ENCODE results near the gene SGSM2. TPM values are rescaled to one million over a fixed set of nuclear protein-coding genes. Genes with fewer than 3 reads are reported as not detected.

SGSM2 gene
- total and polyA plus RNA-seq, 4 donors = 5.5 to 17.5 (median 12.4) TPM

DNA sequence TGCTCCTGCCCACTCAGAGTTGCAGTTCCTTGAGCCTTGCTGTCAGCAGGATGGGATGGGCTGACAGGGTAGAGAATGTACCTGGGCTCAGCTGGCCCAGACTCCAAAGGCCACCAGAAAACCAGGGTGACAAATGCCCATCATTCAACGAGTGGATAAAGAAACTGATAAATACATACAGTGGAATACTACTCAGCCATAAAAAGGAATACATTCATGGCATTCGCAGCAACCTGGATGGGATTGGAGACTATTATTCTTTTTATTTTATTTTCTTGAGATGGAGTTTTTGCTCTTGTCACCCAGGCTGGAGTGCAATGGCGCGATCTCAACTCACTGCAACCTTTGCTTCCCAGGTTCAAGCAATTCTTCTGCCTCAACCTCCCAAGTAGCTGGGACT lies 19.9 kb downstream of the SGSM2 start (continued):
- no peak for TF ChIP-seq CTCF (IDR thresholded peaks at IDR 0.05; ENCODE audit: low read depth, low read length, missing input control)
- no peak for TF ChIP-seq NR2F2 (IDR thresholded peaks at IDR 0.05)
- no peak for TF ChIP-seq FOXA2 (IDR thresholded peaks at IDR 0.05)
- TF ChIP-seq GABPA (IDR thresholded peaks at IDR 0.05 in 1 of 2, conservative IDR thresholded peaks at IDR 0.05 in 1 of 2) = no peak
- no peak for TF ChIP-seq FOXA1 (IDR thresholded peaks at IDR 0.05)
- TF ChIP-seq EGR1 (IDR thresholded peaks at IDR 0.05; ENCODE audit: low read depth in 2 of 2) = no peak
- TF ChIP-seq SP1 (IDR thresholded peaks at IDR 0.05) = no peak

DNA sequence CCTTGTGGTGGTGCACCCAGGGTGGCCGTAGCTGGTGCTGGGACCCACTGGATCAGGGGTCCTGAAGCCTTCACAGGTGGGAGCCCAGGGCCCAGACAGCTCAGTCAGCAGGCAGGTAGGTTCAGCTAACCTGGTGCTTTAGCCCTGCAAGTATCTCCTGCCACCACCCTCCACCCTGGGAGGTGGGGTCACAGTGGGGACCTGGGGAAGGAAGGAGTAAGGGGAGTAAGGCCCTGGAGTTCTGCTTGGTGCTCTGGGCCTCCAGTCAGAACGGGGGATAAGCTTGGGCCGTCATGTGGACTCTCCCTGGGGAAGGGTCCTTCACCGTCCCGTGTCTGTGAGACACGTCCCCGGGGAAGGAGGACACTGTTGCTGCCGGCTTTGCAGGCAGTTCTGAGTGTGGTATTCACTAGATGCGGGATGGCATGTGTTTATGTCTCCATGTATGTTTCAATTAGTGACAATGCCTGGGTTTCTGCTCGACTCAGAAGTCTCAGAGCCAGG lies 20.7 kb downstream of the SGSM2 start:
- WGBS = 95% methylated on average over 10 of the region's 10 CpGs
- no peak for DNase-seq (ENCODE audit: low spot score)
- no peak overlapping the region for H3K27ac ChIP-seq (ENCODE audit: low read depth in 1 of 2, low read length in 2 of 2)
- no peaks in the 10 kb centered on the region for H3K4me1 ChIP-seq (ENCODE audit: control insufficient read depth in 4 of 4, insufficient read depth in 4 of 4, low read length in 3 of 4)
- H3K36me3 ChIP-seq (ENCODE audit: control insufficient read depth in 4 of 4, insufficient read depth in 3 of 4, low read depth in 1 of 4, low read length in 3 of 4) = peaks cover 0 to 7% (median 2%) of the 10 kb centered on the region in 4 donors
- no peaks in the 10 kb centered on the region for H3K9me3 ChIP-seq (ENCODE audit: control insufficient read depth in 4 of 4, low read length in 3 of 4)
- H3K4me3 ChIP-seq (ENCODE audit: low read depth in 1 of 3, low read length in 3 of 3) = no peak overlapping the region
- H3K9ac ChIP-seq (ENCODE audit: low read depth in 1 of 2, low read length in 2 of 2) = no peak overlapping the region
- H3K27me3 ChIP-seq (ENCODE audit: control insufficient read depth in 4 of 4, insufficient read depth in 4 of 4, low read length in 3 of 4) = no peaks in the 10 kb centered on the region
- no peak for TF ChIP-seq ZBTB33 (IDR thresholded peaks at IDR 0.05)
- TF ChIP-seq CTCF (IDR thresholded peaks at IDR 0.05; ENCODE audit: low read depth, low read length, missing input control) = no peak
- no peak for TF ChIP-seq EGR1 (IDR thresholded peaks at IDR 0.05; ENCODE audit: low read depth in 2 of 2)
- TF ChIP-seq HNF4G (IDR thresholded peaks at IDR 0.05) = no peak
- TF ChIP-seq, protein P1, sequence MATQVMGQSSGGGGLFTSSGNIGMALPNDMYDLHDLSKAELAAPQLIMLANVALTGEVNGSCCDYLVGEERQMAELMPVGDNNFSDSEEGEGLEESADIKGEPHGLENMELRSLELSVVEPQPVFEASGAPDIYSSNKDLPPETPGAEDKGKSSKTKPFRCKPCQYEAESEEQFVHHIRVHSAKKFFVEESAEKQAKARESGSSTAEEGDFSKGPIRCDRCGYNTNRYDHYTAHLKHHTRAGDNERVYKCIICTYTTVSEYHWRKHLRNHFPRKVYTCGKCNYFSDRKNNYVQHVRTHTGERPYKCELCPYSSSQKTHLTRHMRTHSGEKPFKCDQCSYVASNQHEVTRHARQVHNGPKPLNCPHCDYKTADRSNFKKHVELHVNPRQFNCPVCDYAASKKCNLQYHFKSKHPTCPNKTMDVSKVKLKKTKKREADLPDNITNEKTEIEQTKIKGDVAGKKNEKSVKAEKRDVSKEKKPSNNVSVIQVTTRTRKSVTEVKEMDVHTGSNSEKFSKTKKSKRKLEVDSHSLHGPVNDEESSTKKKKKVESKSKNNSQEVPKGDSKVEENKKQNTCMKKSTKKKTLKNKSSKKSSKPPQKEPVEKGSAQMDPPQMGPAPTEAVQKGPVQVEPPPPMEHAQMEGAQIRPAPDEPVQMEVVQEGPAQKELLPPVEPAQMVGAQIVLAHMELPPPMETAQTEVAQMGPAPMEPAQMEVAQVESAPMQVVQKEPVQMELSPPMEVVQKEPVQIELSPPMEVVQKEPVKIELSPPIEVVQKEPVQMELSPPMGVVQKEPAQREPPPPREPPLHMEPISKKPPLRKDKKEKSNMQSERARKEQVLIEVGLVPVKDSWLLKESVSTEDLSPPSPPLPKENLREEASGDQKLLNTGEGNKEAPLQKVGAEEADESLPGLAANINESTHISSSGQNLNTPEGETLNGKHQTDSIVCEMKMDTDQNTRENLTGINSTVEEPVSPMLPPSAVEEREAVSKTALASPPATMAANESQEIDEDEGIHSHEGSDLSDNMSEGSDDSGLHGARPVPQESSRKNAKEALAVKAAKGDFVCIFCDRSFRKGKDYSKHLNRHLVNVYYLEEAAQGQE (IDR thresholded peaks at IDR 0.05) = no peak
- TF ChIP-seq FOXA1 (IDR thresholded peaks at IDR 0.05) = no peak
- no peak for TF ChIP-seq SP1 (IDR thresholded peaks at IDR 0.05)
- no peak for TF ChIP-seq RAD21 (IDR thresholded peaks at IDR 0.05)
- TF ChIP-seq, protein P2, sequence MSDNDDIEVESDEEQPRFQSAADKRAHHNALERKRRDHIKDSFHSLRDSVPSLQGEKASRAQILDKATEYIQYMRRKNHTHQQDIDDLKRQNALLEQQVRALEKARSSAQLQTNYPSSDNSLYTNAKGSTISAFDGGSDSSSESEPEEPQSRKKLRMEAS (IDR thresholded peaks at IDR 0.05) = no peak

Measured in liver (tissue), 9 donors.